Mucosa of descending colon (tissue), 3 donors: ENCODE results near the gene NSMF. TPM values are rescaled to one million over a fixed set of nuclear protein-coding genes. Genes with fewer than 3 reads are reported as not detected.

Experiments used
- ATAC-seq: fragments of 200-7000 bp; cut with Tn5 transposase; one replicate; pipeline ENCODE4 v1.9.1; 2020; ENCODE audit warnings: mild to moderate bottlenecking, moderate library complexity
- DNase-seq, 3 donors: peaks; one replicate each; pipeline ENCODE4 v3.0.0-alpha.2; 2020
- H3K36me3 ChIP-seq: fragments of 200-600 bp; one replicate; pipeline ENCODE4 v1.8.0; 2021; ENCODE audit warnings: low read depth, mild to moderate bottlenecking
- H3K4me1 ChIP-seq: fragments of 200-600 bp; one replicate; pipeline ENCODE4 v1.8.0; 2021; ENCODE audit warnings: low read depth, mild to moderate bottlenecking
- H3K4me3 ChIP-seq: fragments of 200-600 bp; one replicate; pipeline ENCODE4 v1.8.0; 2021; ENCODE audit warnings: mild to moderate bottlenecking
- H3K9me3 ChIP-seq: fragments of 200-600 bp; one replicate; pipeline ENCODE4 v1.8.0; 2021; ENCODE audit warnings: mild to moderate bottlenecking
- intact Hi-C, 2 donors: fragments of 100-400 bp; cut with DNase I in 1 of 2; cut with micrococcal nuclease in 1 of 2; formaldehyde crosslinking; loops; one replicate each; pipeline versions ENCODE4 v1.11.0 to v1.11.1; 2022; cut with DNase I, micrococcal nuclease
- total RNA-seq, 3 donors: library from RNA; stranded (reverse); fragmentation: NEBNext Ultra II Directional in 2 of 3; extraction: Animal tissue kit (Norgen Biotek cat#: 25700) in 2 of 3; gene quantifications; one replicate each; pipeline versions ENCODE4 v1.2.1 to v1.2.4, GENCODE V29; 2021 to 2023
- TF ChIP-seq, protein P1 (sequence below): fragments of 200-600 bp; IDR thresholded peaks from one replicate; pipeline ENCODE4 v1.8.0; 2022; ENCODE audit warnings: antibody characterized with exemption, mild to moderate bottlenecking
- donor health status: DM: no; HTN: no; CAD: no; lungs with moderate emphysema.
- donor health status: DM: no; HTN: no; CAD: no.
- donor health status: DM: no; HTN: yes; CAD: no.

NSMF gene
- total RNA-seq, 3 donors from 2014 or later: 30.1 to 48.0 (median 43.4) TPM

DNA sequence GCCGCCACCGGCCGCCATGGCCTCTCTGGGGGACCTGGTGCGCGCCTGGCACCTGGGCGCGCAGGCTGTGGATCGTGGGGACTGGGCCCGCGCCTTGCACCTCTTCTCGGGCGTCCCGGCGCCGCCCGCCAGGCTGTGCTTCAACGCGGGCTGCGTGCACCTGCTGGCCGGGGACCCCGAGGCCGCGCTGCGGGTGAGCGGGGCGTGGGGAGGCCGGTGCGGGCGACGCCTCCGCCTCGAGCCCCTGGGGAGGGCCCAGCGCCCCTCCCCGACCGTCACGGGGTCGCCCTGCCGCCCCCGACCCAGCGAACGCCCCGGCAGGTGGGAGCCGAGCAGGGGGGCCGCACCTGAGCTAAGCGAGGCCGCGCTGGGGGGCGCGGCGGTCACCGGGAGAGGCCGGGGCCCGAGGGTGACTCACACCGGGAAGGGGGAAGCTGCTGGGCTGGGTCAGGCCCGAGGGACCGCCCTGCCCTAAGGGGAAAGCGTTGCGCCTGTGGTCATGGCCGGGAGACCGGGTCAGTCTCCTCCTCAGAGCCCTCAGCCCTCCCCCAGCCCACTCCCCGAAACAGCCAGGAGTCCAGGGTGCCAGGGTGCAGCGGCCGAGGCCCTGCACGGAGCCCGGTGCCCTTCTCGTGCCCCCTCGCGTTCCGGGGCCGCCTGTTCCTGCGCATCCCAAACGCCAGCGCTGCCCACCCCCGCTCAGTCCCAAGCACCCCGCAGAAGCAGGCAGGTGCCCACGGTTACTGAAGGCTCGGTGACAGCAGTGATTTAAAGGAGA, 35.4 kb downstream of the NSMF start:
- DNase-seq: peak in 2 of 3 donors; percentile 81 to 84
- intact Hi-C loops: no loop called here
- peak overlapping the region; percentile 94 for H3K4me3 ChIP-seq
- H3K4me1 ChIP-seq: peaks cover 20% of the 10 kb centered on the region
- TF ChIP-seq, protein P1, sequence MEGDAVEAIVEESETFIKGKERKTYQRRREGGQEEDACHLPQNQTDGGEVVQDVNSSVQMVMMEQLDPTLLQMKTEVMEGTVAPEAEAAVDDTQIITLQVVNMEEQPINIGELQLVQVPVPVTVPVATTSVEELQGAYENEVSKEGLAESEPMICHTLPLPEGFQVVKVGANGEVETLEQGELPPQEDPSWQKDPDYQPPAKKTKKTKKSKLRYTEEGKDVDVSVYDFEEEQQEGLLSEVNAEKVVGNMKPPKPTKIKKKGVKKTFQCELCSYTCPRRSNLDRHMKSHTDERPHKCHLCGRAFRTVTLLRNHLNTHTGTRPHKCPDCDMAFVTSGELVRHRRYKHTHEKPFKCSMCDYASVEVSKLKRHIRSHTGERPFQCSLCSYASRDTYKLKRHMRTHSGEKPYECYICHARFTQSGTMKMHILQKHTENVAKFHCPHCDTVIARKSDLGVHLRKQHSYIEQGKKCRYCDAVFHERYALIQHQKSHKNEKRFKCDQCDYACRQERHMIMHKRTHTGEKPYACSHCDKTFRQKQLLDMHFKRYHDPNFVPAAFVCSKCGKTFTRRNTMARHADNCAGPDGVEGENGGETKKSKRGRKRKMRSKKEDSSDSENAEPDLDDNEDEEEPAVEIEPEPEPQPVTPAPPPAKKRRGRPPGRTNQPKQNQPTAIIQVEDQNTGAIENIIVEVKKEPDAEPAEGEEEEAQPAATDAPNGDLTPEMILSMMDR: no peak
- ATAC-seq: peak; percentile 77
- H3K36me3 ChIP-seq: no peaks in the 10 kb centered on the region
- no peaks in the 10 kb centered on the region for H3K9me3 ChIP-seq

DNA sequence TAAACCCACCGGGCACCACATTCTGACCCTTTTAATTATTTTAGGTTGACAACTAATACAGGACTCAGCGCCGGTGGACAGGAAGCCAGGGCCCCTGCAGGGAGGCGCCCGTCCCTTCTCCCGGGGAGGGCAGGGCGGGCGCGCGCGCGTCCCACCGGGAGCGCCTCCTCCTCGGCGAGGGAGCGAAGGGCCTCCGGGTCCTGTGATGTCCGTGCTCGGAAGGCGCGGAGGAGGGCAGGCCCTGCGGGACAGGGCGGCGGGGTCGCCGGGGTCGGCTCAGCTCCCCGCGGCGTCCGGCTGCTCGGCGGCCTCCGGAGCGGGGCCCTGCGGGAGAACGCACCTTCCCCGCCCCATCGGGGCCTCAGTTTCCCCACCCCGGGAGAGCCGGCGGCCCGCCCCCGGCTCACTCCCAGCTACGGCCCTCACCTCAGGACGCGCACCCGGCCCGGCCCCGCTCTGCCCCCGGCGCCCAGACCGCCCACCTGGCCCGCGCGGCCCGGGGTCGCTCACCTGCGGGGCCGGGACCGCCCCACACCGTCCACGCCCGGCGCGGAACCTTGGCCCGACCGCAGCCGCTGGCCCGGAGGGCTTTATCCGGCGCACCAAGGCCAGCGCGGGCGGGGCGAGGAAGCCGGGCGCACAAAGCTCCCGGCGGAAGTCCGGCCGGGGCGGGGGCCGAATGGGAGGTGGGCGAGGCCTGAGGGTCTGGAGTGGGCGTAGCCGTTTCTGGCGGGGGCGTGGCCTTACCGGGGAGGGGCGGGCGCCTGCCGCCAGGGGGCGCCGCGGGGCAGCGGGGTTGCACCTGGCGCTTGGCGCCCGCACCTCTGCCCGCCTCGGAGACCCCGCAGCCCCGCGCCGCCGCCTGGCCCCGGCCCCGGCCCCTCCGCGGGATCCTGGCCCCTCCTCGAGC, 36.3 kb downstream of the NSMF start, which contains the start of the genes EXD3 and NOXA1:
Gene EXD3, minus strand, starts transcription at position 559 of the 910 bp plus-strand sequence. CDS start 27,805 bp downstream, outside the sequence.
Gene NOXA1, plus strand, starts transcription at position 790 of the 910 bp plus-strand sequence. CDS start 137 bp downstream, outside the sequence.
- intact Hi-C loops: no loop called here
- H3K9me3 ChIP-seq: no peaks in the 10 kb centered on the region
- peaks cover 20% of the 10 kb centered on the region for H3K4me1 ChIP-seq
- peak within 1 kb of the TSS; percentile 94 for H3K4me3 ChIP-seq
- H3K36me3 ChIP-seq: no peaks in the 10 kb centered on the region
- DNase-seq: peak; percentile 96 to 98 (median 97)
- ATAC-seq: peak; percentile 93
- TF ChIP-seq, protein P1: peak; percentile 65

DNA sequence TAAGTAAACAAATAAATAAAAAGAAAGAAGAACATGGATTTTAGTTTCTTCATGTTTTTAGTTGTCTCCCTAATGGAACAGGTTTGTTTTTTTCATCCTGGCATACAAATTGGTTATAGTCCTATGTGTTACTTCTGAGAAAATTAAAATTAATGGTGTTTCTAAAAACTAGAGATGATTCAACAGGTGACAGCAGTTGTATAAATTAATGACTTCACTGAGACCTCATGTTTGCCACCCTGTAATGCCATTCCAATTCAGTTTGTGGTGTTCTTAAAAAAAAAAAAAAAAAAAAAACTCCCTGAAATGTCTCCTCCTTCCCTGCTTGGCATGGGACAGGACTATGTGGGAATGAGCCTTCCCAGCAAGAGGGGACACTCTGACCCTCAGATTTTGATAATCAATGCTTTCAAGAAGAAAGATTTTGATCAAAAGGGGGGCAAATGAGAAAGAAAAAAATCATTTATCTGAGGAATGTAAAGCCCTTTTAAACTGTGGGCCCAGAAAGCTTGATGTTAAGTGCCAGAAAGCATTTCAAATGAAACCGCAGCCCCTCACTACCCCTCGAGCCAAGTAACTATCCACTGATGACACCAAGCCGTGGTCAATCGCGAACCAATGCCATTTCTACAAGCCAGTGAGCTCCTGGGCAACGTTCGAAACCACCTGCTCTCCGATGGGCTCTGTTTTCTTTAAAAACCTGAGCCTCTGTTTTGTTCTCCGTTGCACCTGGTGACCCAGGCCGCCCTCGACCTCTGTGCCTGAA, 37.1 kb downstream of the NSMF start:
- TF ChIP-seq, protein P1: no peak
- intact Hi-C loops: no loop called here
- DNase-seq (no peak), ATAC-seq (no peak)
- H3K36me3 ChIP-seq: no peaks in the 10 kb centered on the region
- no peaks in the 10 kb centered on the region for H3K9me3 ChIP-seq
- H3K4me1 ChIP-seq: peaks cover 20% of the 10 kb centered on the region
- peak overlapping the region; percentile 94 for H3K4me3 ChIP-seq

DNA sequence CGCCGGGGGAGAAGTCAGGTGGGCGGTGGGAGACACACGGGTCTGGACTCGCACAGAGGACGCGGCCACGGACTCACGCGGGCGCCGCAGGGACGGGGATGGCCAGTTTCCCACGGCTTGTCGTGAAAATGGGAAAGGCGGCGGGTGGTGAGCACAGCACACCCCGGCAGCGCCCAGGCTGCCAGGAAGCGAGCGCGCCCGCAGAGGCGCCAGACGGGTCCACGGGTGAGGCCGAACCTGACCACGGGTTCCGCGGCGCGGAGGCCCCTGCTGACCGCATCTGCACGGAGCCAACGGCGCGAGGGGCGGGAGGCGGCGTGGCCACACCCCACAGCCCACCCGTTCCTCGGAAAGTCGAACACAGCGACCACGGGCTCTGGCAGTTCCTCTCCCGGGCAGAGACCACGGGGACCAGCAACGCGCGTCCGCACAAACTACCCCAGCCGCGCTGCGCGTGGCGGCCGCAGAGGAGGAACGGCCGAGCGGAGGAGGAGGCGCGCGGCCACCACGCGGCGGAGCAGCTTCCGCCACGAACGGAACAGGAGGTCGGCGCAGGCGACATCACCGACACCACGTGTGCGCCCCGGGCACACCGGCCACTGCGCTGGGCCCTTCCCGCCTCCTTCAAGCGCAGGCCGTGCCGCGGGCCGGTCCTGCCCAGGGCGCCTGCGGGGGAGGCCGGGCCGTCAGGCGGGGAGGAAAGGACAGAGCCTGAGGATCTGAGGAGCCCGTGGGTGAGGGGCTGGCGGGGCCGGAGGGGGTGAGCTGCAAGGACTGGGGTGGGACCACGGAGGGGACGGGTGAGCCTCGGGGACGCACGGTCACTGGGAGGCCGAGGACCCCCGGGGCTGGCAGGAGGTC, 41.7 kb downstream of the NSMF start:
- DNase-seq (peak in 2 of 3 donors; percentile 45 to 60), ATAC-seq (peak; percentile 6)
- no peaks in the 10 kb centered on the region for H3K9me3 ChIP-seq
- intact Hi-C loops: no loop called here
- peaks cover 32% of the 10 kb centered on the region for H3K4me1 ChIP-seq
- no peaks in the 10 kb centered on the region for H3K36me3 ChIP-seq
- no peak overlapping the region for H3K4me3 ChIP-seq
- TF ChIP-seq, protein P1: no peak
